Measurements from ENCODE around the gene COQ8A. TPM values are rescaled to one million over a fixed set of nuclear protein-coding genes. Genes with fewer than 3 reads are reported as not detected.
"Not testable (repeated sequence)": the region's sequence is repeated elsewhere in the genome, so short reads cannot be mapped to it uniquely, and the experiment has no call there.

COQ8A gene
- total RNA-seq, 4 donors from 2014 or later, result 73.1 to 118 (median 80.9) TPM

- H3K27me3 ChIP-seq, result no peaks in the 10 kb centered on the region
- peak overlapping the region in 3 of 4 donors; percentile 61 to 71 (median 67) for H3K27ac ChIP-seq (replicated peaks in 1 of 4)
- no peak overlapping the region for H3K4me3 ChIP-seq
- 90% methylated on average over 18 of the region's 18 CpGs for WGBS
- TF ChIP-seq POLR2A (IDR thresholded peaks at IDR 0.05; ENCODE audit: low read depth) (no peak), CTCF (IDR thresholded peaks at IDR 0.05) (no peak), EP300 (IDR thresholded peaks at IDR 0.05) (no peak), POLR2AphosphoS5 (IDR thresholded peaks at IDR 0.05) (no peak)
- DNase-seq (ENCODE audit: extremely low spot score), result no peak
- peaks cover 22 to 27% (median 26%) of the 10 kb centered on the region in 4 donors for H3K4me1 ChIP-seq
- H3K36me3 ChIP-seq, result peaks cover 0 to 32% (median 17%) of the 10 kb centered on the region in 4 donors
- intact Hi-C loops (cut with DNase I), result no loop called here
- no peaks in the 10 kb centered on the region for H3K9me3 ChIP-seq
Observed at GRCh38 chr1:226994586-226995364, 54.7 kb downstream of the COQ8A start.

GRCh38 chr1:226995365-226996332 lies 55.6 kb downstream of the COQ8A start:
- no peaks in the 10 kb centered on the region for H3K27me3 ChIP-seq
- H3K27ac ChIP-seq (replicated peaks in 1 of 4), result no peak overlapping the region
- intact Hi-C loops (cut with DNase I), result no loop called here
- H3K36me3 ChIP-seq, result peaks cover 0 to 35% (median 19%) of the 10 kb centered on the region in 4 donors
- TF ChIP-seq POLR2AphosphoS5 (IDR thresholded peaks at IDR 0.05) (no peak), CTCF (IDR thresholded peaks at IDR 0.05) (no peak), POLR2A (IDR thresholded peaks at IDR 0.05; ENCODE audit: low read depth) (no peak), EP300 (IDR thresholded peaks at IDR 0.05) (no peak)
- H3K4me1 ChIP-seq, result peaks cover 16 to 19% (median 18%) of the 10 kb centered on the region in 4 donors
- no peak overlapping the region for H3K4me3 ChIP-seq
- 83% methylated on average over 13 of the region's 13 CpGs for WGBS
- no peaks in the 10 kb centered on the region for H3K9me3 ChIP-seq
- DNase-seq (ENCODE audit: extremely low spot score), result no peak

GRCh38 chr1:226999579-226999978 lies 59.5 kb downstream of the COQ8A start:
- WGBS, result 100% methylated on average over 2 of the region's 2 CpGs
- H3K4me1 ChIP-seq; DNase-seq (ENCODE audit: extremely low spot score); H3K9me3 ChIP-seq; intact Hi-C loops (cut with DNase I); H3K27me3 ChIP-seq; H3K27ac ChIP-seq (replicated peaks in 1 of 4); H3K4me3 ChIP-seq: not testable (repeated sequence)
- peaks cover 12 to 53% (median 39%) of the 10 kb centered on the region in 4 donors for H3K36me3 ChIP-seq

- DNase-seq (ENCODE audit: extremely low spot score), result no peak
- no peaks in the 10 kb centered on the region for H3K4me1 ChIP-seq
- 62% methylated on average over 1 of the region's 3 CpGs for WGBS
- no peak for TF ChIP-seq CTCF (IDR thresholded peaks at IDR 0.05)
- no peak for TF ChIP-seq EP300 (IDR thresholded peaks at IDR 0.05)
- TF ChIP-seq POLR2A (IDR thresholded peaks at IDR 0.05; ENCODE audit: low read depth), result no peak
- no peak for TF ChIP-seq POLR2AphosphoS5 (IDR thresholded peaks at IDR 0.05)
- no peaks in the 10 kb centered on the region for H3K27me3 ChIP-seq
- no peak overlapping the region for H3K4me3 ChIP-seq
- H3K36me3 ChIP-seq, result peaks cover 13 to 52% (median 46%) of the 10 kb centered on the region in 4 donors
- intact Hi-C loops (cut with DNase I), result no loop called here
- H3K27ac ChIP-seq (replicated peaks in 1 of 4), result no peak overlapping the region
- no peaks in the 10 kb centered on the region for H3K9me3 ChIP-seq
Observed at GRCh38 chr1:227002531-227003049, 62.5 kb downstream of the COQ8A start.

GRCh38 chr1:227003165-227003564 lies 63.1 kb downstream of the COQ8A start:
- TF ChIP-seq POLR2A (IDR thresholded peaks at IDR 0.05; ENCODE audit: low read depth), result no peak
- TF ChIP-seq POLR2AphosphoS5 (IDR thresholded peaks at IDR 0.05), result no peak
- no peak for TF ChIP-seq CTCF (IDR thresholded peaks at IDR 0.05)
- no peak for TF ChIP-seq EP300 (IDR thresholded peaks at IDR 0.05)
- intact Hi-C loops (cut with DNase I), result no loop called here
- 98% methylated on average over 8 of the region's 8 CpGs for WGBS
- peaks cover 13 to 49% (median 46%) of the 10 kb centered on the region in 4 donors for H3K36me3 ChIP-seq
- no peaks in the 10 kb centered on the region for H3K27me3 ChIP-seq
- no peaks in the 10 kb centered on the region for H3K4me1 ChIP-seq
- no peaks in the 10 kb centered on the region for H3K9me3 ChIP-seq
- H3K4me3 ChIP-seq, result no peak overlapping the region
- no peak for DNase-seq (ENCODE audit: extremely low spot score)
- H3K27ac ChIP-seq (replicated peaks in 1 of 4), result no peak overlapping the region

Data from esophagus muscularis mucosa (tissue), 4 donors.